ENCODE data around the gene POC5.
A peak's percentile ranks its signal among the peaks of the same experiment; 100 is the strongest.
"Not testable (repeated sequence)": the region's sequence is repeated elsewhere in the genome, so short reads cannot be mapped to it uniquely, and the experiment has no call there.

The POC5 gene

GRCh38 chr5:75731515-75731914 lies 14.3 kb upstream of the POC5 start:
- not testable (repeated sequence) for H3K4me1 ChIP-seq (ENCODE audit: control insufficient read depth, insufficient read depth, low read length); H3K36me3 ChIP-seq (ENCODE audit: control insufficient read depth, insufficient read depth, low read length); H3K27ac ChIP-seq (ENCODE audit: insufficient read depth, low read depth, low read length, poor library complexity, severe bottlenecking); H3K9me3 ChIP-seq (ENCODE audit: control insufficient read depth, low read length); H3K27me3 ChIP-seq (ENCODE audit: control insufficient read depth, insufficient read depth, low read length, poor library complexity, severe bottlenecking); H3K4me3 ChIP-seq (ENCODE audit: insufficient read depth, low read depth, low read length)
- WGBS, 2 experiments: 96 to 100% methylated on average over 4 of the region's 4 CpGs

- Histone ChIP-seq H3K9me3 (ENCODE audit: control insufficient read depth, low read length) (no peaks in the 10 kb centered on the region), H3K4me1 (ENCODE audit: control insufficient read depth, insufficient read depth, low read length) (no peaks in the 10 kb centered on the region), H3K27ac (ENCODE audit: insufficient read depth, low read depth, low read length, poor library complexity, severe bottlenecking) (no peak overlapping the region), H3K27me3 (ENCODE audit: control insufficient read depth, insufficient read depth, low read length, poor library complexity, severe bottlenecking) (no peaks in the 10 kb centered on the region), H3K4me3 (ENCODE audit: insufficient read depth, low read depth, low read length) (no peak overlapping the region), H3K36me3 (ENCODE audit: control insufficient read depth, insufficient read depth, low read length) (no peaks in the 10 kb centered on the region)
- WGBS, 2 experiments: 87 to 95% methylated on average over 3 of the region's 3 CpGs
Measured at GRCh38 chr5:75729321-75729720, 12.1 kb upstream of the POC5 start.

GRCh38 chr5:75727931-75728330 lies 10.7 kb upstream of the POC5 start:
- H3K27ac ChIP-seq (ENCODE audit: insufficient read depth, low read depth, low read length, poor library complexity, severe bottlenecking): no peak overlapping the region
- no peaks in the 10 kb centered on the region for H3K36me3 ChIP-seq (ENCODE audit: control insufficient read depth, insufficient read depth, low read length)
- H3K9me3 ChIP-seq (ENCODE audit: control insufficient read depth, low read length): no peaks in the 10 kb centered on the region
- no peak overlapping the region for H3K4me3 ChIP-seq (ENCODE audit: insufficient read depth, low read depth, low read length)
- 90 to 94% methylated on average over 2 of the region's 2 CpGs for WGBS, 2 experiments
- no peaks in the 10 kb centered on the region for H3K27me3 ChIP-seq (ENCODE audit: control insufficient read depth, insufficient read depth, low read length, poor library complexity, severe bottlenecking)
- H3K4me1 ChIP-seq (ENCODE audit: control insufficient read depth, insufficient read depth, low read length): no peaks in the 10 kb centered on the region

DNA sequence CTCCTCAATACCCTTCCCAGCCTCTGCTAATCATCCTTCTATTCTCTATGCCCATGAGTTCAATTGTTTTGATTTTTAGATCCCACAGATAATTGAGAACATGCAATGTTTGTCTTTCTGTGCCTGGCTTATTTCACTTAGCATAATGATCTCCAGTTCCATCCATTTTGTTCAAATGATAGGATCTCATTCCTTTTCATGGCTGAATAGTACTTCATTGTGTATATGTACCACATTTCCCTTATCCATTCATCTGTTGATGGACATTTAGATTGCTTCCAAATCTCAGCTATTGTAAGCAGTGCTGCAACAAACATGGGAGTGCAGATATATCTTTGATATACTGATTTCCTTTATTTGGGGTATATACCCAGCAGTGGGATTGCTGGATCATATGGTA lies 9.0 kb upstream of the POC5 start:
- not testable (repeated sequence) for H3K27me3 ChIP-seq (ENCODE audit: control insufficient read depth, insufficient read depth, low read length, poor library complexity, severe bottlenecking); H3K4me1 ChIP-seq (ENCODE audit: control insufficient read depth, insufficient read depth, low read length); H3K27ac ChIP-seq (ENCODE audit: insufficient read depth, low read depth, low read length, poor library complexity, severe bottlenecking); H3K36me3 ChIP-seq (ENCODE audit: control insufficient read depth, insufficient read depth, low read length); H3K9me3 ChIP-seq (ENCODE audit: control insufficient read depth, low read length); H3K4me3 ChIP-seq (ENCODE audit: insufficient read depth, low read depth, low read length)

- Histone ChIP-seq H3K4me1 (ENCODE audit: control insufficient read depth, insufficient read depth, low read length) (no peaks in the 10 kb centered on the region), H3K36me3 (ENCODE audit: control insufficient read depth, insufficient read depth, low read length) (no peaks in the 10 kb centered on the region), H3K4me3 (ENCODE audit: insufficient read depth, low read depth, low read length) (no peak overlapping the region), H3K9me3 (ENCODE audit: control insufficient read depth, low read length) (no peaks in the 10 kb centered on the region), H3K27me3 (ENCODE audit: control insufficient read depth, insufficient read depth, low read length, poor library complexity, severe bottlenecking) (peaks cover 4% of the 10 kb centered on the region), H3K27ac (ENCODE audit: insufficient read depth, low read depth, low read length, poor library complexity, severe bottlenecking) (no peak overlapping the region)
- 87 to 89% methylated on average over 1 of the region's 1 CpG for WGBS, 2 experiments
Measured at GRCh38 chr5:75723378-75723777, 6.1 kb upstream of the POC5 start.

DNA sequence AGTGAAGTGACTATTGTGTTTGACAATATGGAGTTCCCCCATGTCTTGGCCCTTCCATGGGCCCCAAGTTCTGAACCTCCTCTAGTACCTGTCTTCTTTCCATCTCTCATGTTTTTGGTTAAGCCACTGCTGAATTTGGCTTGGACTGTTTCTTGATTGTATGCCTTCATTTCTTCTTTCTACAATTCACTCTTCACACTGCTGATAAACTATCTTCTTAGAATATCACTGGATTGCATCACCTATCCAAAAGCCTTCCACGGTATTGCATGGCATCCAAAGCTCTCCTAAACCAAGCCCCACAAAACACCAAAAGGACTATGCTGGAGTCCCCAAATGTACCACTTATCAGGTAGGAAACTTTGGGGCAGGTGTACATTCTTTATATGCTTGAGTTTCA lies 4.3 kb upstream of the POC5 start:
- Histone ChIP-seq H3K36me3 (ENCODE audit: control insufficient read depth, insufficient read depth, low read length) (no peaks in the 10 kb centered on the region), H3K4me1 (ENCODE audit: control insufficient read depth, insufficient read depth, low read length) (no peaks in the 10 kb centered on the region), H3K4me3 (ENCODE audit: insufficient read depth, low read depth, low read length) (no peak overlapping the region), H3K9me3 (ENCODE audit: control insufficient read depth, low read length) (no peaks in the 10 kb centered on the region), H3K27ac (ENCODE audit: insufficient read depth, low read depth, low read length, poor library complexity, severe bottlenecking) (no peak overlapping the region), H3K27me3 (ENCODE audit: control insufficient read depth, insufficient read depth, low read length, poor library complexity, severe bottlenecking) (peaks cover 4% of the 10 kb centered on the region)
- 94 to 100% methylated on average over 1 of the region's 1 CpG for WGBS, 2 experiments

- Histone ChIP-seq H3K4me3 (ENCODE audit: insufficient read depth, low read depth, low read length) (no peak overlapping the region), H3K27me3 (ENCODE audit: control insufficient read depth, insufficient read depth, low read length, poor library complexity, severe bottlenecking) (peaks cover 4% of the 10 kb centered on the region), H3K9me3 (ENCODE audit: control insufficient read depth, low read length) (no peaks in the 10 kb centered on the region), H3K27ac (ENCODE audit: insufficient read depth, low read depth, low read length, poor library complexity, severe bottlenecking) (no peak overlapping the region), H3K4me1 (ENCODE audit: control insufficient read depth, insufficient read depth, low read length) (peaks cover 4% of the 10 kb centered on the region), H3K36me3 (ENCODE audit: control insufficient read depth, insufficient read depth, low read length) (no peaks in the 10 kb centered on the region)
- 90 to 94% methylated on average over 5 of the region's 5 CpGs for WGBS, 2 experiments
Measured at GRCh38 chr5:75720882-75721281, 3.6 kb upstream of the POC5 start.

DNA sequence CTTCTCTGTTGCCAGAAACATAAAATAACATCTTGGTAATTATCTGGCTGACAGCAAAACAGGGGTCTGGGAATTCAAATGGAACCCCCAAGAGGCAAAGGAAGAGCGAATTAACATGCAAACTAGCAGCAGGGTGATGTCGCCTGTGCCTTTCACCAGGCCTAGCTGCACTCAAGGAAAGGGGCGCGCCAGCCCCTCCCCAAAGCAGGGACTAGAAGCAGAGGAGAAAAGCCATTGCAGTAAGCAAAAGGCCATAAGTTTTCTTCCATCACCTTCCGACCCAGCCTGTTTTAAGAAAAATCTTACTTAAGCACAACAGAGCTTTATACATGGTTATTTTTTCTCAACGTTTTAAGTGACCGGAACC lies 539 bp downstream of the POC5 start:
- H3K36me3 ChIP-seq (ENCODE audit: control insufficient read depth, insufficient read depth, low read length): no peaks in the 10 kb centered on the region
- no peaks in the 10 kb centered on the region for H3K9me3 ChIP-seq (ENCODE audit: control insufficient read depth, low read length)
- H3K27ac ChIP-seq (ENCODE audit: insufficient read depth, low read depth, low read length, poor library complexity, severe bottlenecking): peak overlapping the region; percentile 88
- H3K4me3 ChIP-seq (ENCODE audit: insufficient read depth, low read depth, low read length): peak overlapping the region; percentile 84
- H3K27me3 ChIP-seq (ENCODE audit: control insufficient read depth, insufficient read depth, low read length, poor library complexity, severe bottlenecking): peaks cover 4% of the 10 kb centered on the region
- 1 to 2% methylated on average over 7 of the region's 7 CpGs for WGBS, 2 experiments
- H3K4me1 ChIP-seq (ENCODE audit: control insufficient read depth, insufficient read depth, low read length): peaks cover 5% of the 10 kb centered on the region

DNA sequence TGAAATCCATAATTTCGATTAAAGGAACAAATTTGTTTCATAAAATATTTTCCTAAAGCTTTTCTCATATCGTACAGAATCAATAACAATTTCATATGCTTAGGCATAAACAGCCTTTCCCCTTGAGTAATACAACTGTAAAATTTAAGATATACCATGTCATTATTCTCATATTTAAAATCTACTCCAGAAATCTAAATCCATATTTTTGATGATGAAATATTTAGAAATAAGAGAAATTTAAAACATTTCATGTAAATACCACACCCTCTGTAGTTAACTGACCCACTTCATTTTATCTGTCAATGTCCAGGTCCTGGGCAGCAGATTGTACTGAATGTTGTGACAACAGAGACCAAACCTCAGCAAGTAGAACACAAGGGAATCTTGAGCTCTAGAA lies 5.1 kb downstream of the POC5 start:
- H3K27me3 ChIP-seq (ENCODE audit: control insufficient read depth, insufficient read depth, low read length, poor library complexity, severe bottlenecking): no peaks in the 10 kb centered on the region
- 92 to 94% methylated on average over 2 of the region's 2 CpGs for WGBS, 2 experiments
- peaks cover 5% of the 10 kb centered on the region for H3K4me1 ChIP-seq (ENCODE audit: control insufficient read depth, insufficient read depth, low read length)
- H3K36me3 ChIP-seq (ENCODE audit: control insufficient read depth, insufficient read depth, low read length): peaks cover 4% of the 10 kb centered on the region
- no peak overlapping the region for H3K4me3 ChIP-seq (ENCODE audit: insufficient read depth, low read depth, low read length)
- H3K9me3 ChIP-seq (ENCODE audit: control insufficient read depth, low read length): no peaks in the 10 kb centered on the region
- no peak overlapping the region for H3K27ac ChIP-seq (ENCODE audit: insufficient read depth, low read depth, low read length, poor library complexity, severe bottlenecking)

GRCh38 chr5:75711151-75711550 lies 6.1 kb downstream of the POC5 start:
- Histone ChIP-seq H3K4me1 (ENCODE audit: control insufficient read depth, insufficient read depth, low read length) (peaks cover 4% of the 10 kb centered on the region), H3K27ac (ENCODE audit: insufficient read depth, low read depth, low read length, poor library complexity, severe bottlenecking) (no peak overlapping the region), H3K36me3 (ENCODE audit: control insufficient read depth, insufficient read depth, low read length) (peaks cover 4% of the 10 kb centered on the region), H3K4me3 (ENCODE audit: insufficient read depth, low read depth, low read length) (no peak overlapping the region), H3K9me3 (ENCODE audit: control insufficient read depth, low read length) (no peaks in the 10 kb centered on the region), H3K27me3 (ENCODE audit: control insufficient read depth, insufficient read depth, low read length, poor library complexity, severe bottlenecking) (no peaks in the 10 kb centered on the region)
- no CpG with 5 or more reads among the region's 1 CpG for WGBS, 2 experiments

- H3K27ac ChIP-seq (ENCODE audit: insufficient read depth, low read depth, low read length, poor library complexity, severe bottlenecking): no peak overlapping the region
- H3K9me3 ChIP-seq (ENCODE audit: control insufficient read depth, low read length): no peaks in the 10 kb centered on the region
- WGBS, 2 experiments: 94 to 100% methylated on average over 1 of the region's 1 CpG
- H3K36me3 ChIP-seq (ENCODE audit: control insufficient read depth, insufficient read depth, low read length): peaks cover 4% of the 10 kb centered on the region
- H3K4me1 ChIP-seq (ENCODE audit: control insufficient read depth, insufficient read depth, low read length): no peaks in the 10 kb centered on the region
- H3K27me3 ChIP-seq (ENCODE audit: control insufficient read depth, insufficient read depth, low read length, poor library complexity, severe bottlenecking): no peaks in the 10 kb centered on the region
- H3K4me3 ChIP-seq (ENCODE audit: insufficient read depth, low read depth, low read length): no peak overlapping the region
Measured at GRCh38 chr5:75710637-75711036, 6.6 kb downstream of the POC5 start.

Measured in ectodermal cell (in vitro differentiated cells).